Thoracic aorta (tissue), 2 donors: ENCODE measurements around the gene C5AR1. TPM values are rescaled to one million over a fixed set of nuclear protein-coding genes. Genes with fewer than 3 reads are reported as not detected.
A peak's percentile ranks its signal among the peaks of the same experiment; 100 is the strongest.

ENCODE experiments used
- ATAC-seq: fragments of 150-250 bp; one replicate; pipeline ENCODE4 v1.8.0; 2017; ENCODE audit warnings: low read depth; ENCODE audit not compliant: insufficient number of reproducible peaks, low FRiP score
- DNase-seq: peaks from one replicate; pipeline ENCODE4 v3.0.0-alpha.2; 2020; ENCODE audit warnings: low spot score
- H3K27ac ChIP-seq, 2 donors: fragments of 200-600 bp; sonication (generic); 1 replicate in 1 of 2; 2 replicates in 1 of 2; pipeline ENCODE4 v1.5.1; 2016; ENCODE audit warnings: mild to moderate bottlenecking in 2 of 2, moderate library complexity in 2 of 2
- H3K27me3 ChIP-seq: fragments of 200-600 bp; sonication (generic); replicated peaks from 2 replicates; pipeline ENCODE4 v1.6.0; 2016; ENCODE audit warnings: mild to moderate bottlenecking; ENCODE audit not compliant: insufficient read depth
- H3K36me3 ChIP-seq: fragments of 200-600 bp; sonication (generic); one replicate; pipeline ENCODE4 v1.5.1; 2016
- H3K4me1 ChIP-seq, 2 donors: fragments of 200-600 bp; sonication (generic); 1 replicate in 1 of 2; 2 replicates in 1 of 2; pipeline versions ENCODE4 v1.5.1 to v1.6.0; 2016; ENCODE audit warnings: low read depth in 2 of 2, mild to moderate bottlenecking in 1 of 2; ENCODE audit not compliant: control insufficient read depth in 1 of 2
- H3K4me3 ChIP-seq: fragments of 200-600 bp; sonication (generic); 2 replicates; pipeline ENCODE4 v1.5.1; 2016; ENCODE audit warnings: mild to moderate bottlenecking
- H3K9me3 ChIP-seq: fragments of 200-600 bp; sonication (generic); 2 replicates; pipeline ENCODE4 v1.5.1; 2016
- total RNA-seq, 2 donors: library from RNA; depleted of rRNA; stranded (reverse); fragments of >200 nt; gene quantifications; one replicate each; pipeline versions ENCODE4 v1.1.0 to v1.2.3, GENCODE V29; 2016
- TF ChIP-seq, protein P1 (sequence below): fragments of 200-600 bp; sonication (generic); IDR thresholded peaks from one replicate; pipeline ENCODE4 v1.5.1; 2019; ENCODE audit warnings: antibody characterized with exemption

The C5AR1 gene
- total RNA-seq, 2 donors from 2014 or later = 37.6 to 51.9 TPM

DNA sequence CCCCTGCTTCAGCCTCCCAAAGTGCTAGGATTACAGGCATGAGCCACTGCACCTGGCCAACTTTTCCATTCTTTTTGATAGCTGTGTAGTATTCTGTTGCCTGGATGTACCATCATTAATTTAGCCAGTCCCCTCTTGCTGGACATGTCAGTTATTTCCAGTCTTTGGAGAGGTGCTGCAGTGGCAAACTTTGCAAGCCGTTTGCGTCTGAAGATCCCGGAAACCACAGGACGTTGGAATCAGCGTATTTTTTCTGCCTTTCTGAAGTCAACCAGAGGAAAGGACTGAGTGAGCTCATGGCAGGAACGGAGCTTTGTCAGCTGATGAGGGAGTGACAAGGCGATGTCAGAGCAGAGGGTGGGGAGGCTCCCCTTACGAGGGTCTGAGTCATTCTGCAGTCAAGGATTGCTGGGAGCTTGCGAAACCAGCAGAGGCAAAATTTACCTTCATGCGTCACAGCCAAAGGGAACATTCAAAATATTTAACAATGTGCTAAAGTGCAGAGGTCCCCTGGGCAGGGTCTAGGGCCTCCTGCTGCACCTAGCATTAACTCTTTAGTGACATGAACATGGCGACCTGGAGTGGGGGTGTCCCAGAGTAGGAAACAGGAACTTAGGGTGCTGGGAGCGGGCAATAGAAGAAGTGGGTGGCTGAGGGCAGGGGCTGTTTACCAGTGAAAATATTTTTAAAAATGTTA is 5.6 kb downstream of the C5AR1 start:
- peak; percentile 45 for DNase-seq
- H3K27ac ChIP-seq = peak overlapping the region in 1 of 2 donors; percentile 57

DNA sequence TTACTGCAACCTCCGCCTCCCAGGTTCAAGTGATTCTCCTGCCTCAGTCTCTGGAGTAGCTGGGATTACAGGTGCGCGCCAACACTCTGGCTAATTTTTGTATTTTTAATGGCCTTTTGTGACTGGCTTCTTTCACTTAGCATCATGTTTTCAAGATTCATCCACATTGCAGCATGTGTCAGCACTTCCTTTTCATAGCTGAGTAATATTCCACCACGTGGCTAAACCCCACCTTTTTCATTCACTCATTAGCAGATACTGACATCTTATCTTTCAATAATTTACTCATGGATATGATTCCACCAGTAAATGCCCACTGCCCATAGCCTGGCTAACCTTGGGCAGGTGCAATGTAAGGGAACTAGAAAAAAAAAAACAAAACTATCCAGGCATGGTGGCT is 6.9 kb downstream of the C5AR1 start:
- Histone ChIP-seq H3K27me3 (no peaks in the 10 kb centered on the region), H3K27ac (peak overlapping the region in 1 of 2 donors; percentile 30), H3K4me1 (peaks cover 0 to 5% of the 10 kb centered on the region in 2 donors), H3K4me3 (no peak overlapping the region), H3K36me3 (no peaks in the 10 kb centered on the region), H3K9me3 (no peaks in the 10 kb centered on the region)
- ATAC-seq = no peak
- DNase-seq = no peak
- TF ChIP-seq, protein P1, sequence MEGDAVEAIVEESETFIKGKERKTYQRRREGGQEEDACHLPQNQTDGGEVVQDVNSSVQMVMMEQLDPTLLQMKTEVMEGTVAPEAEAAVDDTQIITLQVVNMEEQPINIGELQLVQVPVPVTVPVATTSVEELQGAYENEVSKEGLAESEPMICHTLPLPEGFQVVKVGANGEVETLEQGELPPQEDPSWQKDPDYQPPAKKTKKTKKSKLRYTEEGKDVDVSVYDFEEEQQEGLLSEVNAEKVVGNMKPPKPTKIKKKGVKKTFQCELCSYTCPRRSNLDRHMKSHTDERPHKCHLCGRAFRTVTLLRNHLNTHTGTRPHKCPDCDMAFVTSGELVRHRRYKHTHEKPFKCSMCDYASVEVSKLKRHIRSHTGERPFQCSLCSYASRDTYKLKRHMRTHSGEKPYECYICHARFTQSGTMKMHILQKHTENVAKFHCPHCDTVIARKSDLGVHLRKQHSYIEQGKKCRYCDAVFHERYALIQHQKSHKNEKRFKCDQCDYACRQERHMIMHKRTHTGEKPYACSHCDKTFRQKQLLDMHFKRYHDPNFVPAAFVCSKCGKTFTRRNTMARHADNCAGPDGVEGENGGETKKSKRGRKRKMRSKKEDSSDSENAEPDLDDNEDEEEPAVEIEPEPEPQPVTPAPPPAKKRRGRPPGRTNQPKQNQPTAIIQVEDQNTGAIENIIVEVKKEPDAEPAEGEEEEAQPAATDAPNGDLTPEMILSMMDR = no peak

More for the DNA sequence above, 5.6 kb downstream of the C5AR1 start:
- H3K4me3 ChIP-seq = no peak overlapping the region
- TF ChIP-seq, protein P1 = no peak
- no peaks in the 10 kb centered on the region for H3K27me3 ChIP-seq
- H3K4me1 ChIP-seq = peaks cover 0 to 5% of the 10 kb centered on the region in 2 donors
- H3K36me3 ChIP-seq = no peaks in the 10 kb centered on the region
- peak; percentile 52 for ATAC-seq
- no peaks in the 10 kb centered on the region for H3K9me3 ChIP-seq

DNA sequence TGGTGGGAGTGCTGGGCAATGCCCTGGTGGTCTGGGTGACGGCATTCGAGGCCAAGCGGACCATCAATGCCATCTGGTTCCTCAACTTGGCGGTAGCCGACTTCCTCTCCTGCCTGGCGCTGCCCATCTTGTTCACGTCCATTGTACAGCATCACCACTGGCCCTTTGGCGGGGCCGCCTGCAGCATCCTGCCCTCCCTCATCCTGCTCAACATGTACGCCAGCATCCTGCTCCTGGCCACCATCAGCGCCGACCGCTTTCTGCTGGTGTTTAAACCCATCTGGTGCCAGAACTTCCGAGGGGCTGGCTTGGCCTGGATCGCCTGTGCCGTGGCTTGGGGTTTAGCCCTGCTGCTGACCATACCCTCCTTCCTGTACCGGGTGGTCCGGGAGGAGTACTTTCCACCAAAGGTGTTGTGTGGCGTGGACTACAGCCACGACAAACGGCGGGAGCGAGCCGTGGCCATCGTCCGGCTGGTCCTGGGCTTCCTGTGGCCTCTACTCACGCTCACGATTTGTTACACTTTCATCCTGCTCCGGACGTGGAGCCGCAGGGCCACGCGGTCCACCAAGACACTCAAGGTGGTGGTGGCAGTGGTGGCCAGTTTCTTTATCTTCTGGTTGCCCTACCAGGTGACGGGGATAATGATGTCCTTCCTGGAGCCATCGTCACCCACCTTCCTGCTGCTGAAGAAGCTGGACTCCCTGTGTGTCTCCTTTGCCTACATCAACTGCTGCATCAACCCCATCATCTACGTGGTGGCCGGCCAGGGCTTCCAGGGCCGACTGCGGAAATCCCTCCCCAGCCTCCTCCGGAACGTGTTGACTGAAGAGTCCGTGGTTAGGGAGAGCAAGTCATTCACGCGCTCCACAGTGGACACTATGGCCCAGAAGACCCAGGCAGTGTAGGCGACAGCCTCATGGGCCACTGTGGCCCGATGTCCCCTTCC is 10.5 kb downstream of the C5AR1 start:
- Histone ChIP-seq H3K27me3 (no peaks in the 10 kb centered on the region), H3K4me1 (peaks cover 0 to 4% of the 10 kb centered on the region in 2 donors), H3K4me3 (no peak overlapping the region), H3K27ac (no peak overlapping the region), H3K36me3 (no peaks in the 10 kb centered on the region), H3K9me3 (no peaks in the 10 kb centered on the region)
- ATAC-seq (no peak), DNase-seq (no peak)
- TF ChIP-seq, protein P1 = no peak

DNA sequence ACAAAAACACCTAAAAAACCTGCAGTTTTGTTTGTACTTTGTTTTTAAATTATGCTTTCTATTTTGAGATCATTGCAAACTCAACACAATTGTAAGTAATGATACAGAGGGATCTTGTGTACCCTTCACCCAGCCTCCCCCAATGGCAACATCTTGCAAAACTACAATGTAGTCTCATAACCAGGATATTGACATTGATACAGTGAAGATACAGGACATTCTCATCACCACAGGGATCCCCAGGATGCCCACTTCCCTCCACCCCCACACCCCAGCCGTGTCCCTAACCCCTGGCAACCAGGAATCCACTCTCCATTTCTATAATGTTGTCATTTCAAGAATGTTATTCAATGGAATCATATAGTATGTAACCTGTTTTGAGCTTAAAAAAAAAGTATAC is 12.0 kb downstream of the C5AR1 start:
- Histone ChIP-seq H3K4me3 (no peak overlapping the region), H3K36me3 (no peaks in the 10 kb centered on the region), H3K9me3 (no peaks in the 10 kb centered on the region), H3K4me1 (no peaks in the 10 kb centered on the region), H3K27me3 (no peaks in the 10 kb centered on the region), H3K27ac (no peak overlapping the region)
- TF ChIP-seq, protein P1 = no peak
- ATAC-seq = no peak
- DNase-seq = no peak

DNA sequence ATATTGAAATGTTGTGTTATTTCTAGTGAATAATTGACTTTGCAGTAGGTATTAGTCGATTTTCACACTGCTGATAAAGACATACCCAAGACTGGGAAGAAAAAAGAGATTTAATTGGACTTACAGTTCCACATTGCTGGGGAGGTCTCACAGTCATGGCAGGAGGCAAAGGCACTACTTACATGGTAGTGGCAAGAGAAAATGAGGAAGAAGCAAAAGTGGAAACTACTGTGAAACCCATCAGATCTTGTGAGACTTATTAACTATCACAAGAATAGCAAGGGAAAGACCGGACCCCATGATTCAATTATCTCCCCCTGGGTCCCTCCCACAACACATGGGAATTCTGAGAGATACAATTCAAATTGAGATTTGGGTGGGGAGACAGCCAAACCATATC is 12.4 kb downstream of the C5AR1 start:
- Histone ChIP-seq H3K36me3 (no peaks in the 10 kb centered on the region), H3K4me3 (no peak overlapping the region), H3K4me1 (no peaks in the 10 kb centered on the region), H3K27ac (no peak overlapping the region), H3K27me3 (no peaks in the 10 kb centered on the region), H3K9me3 (no peaks in the 10 kb centered on the region)
- TF ChIP-seq, protein P1 = no peak
- DNase-seq (no peak), ATAC-seq (no peak)
